MCF 10A (cell line): Measurements from ENCODE around the gene ADD1. TPM values are rescaled to one million over a fixed set of nuclear protein-coding genes. Genes with fewer than 3 reads are reported as not detected.

Source experiments
- BruUV-seq: library from RNA; stranded (reverse); fragments of 400-500 nt; replicated peaks from 2 replicates; lab custom pipeline; 2021; lab: Mats Ljungman, UMichigan
- CTCF ChIA-PET: fragments of 300-600 bp; sonication (Branson Sonifier 250); formaldehyde crosslinking; extraction: SDS; loops from one replicate; lab custom pipeline; 2021; ENCODE audit warnings: antibody characterized with exemption, inconsistent platforms; lab: Yijun Ruan, JAX
- POLR2A ChIA-PET: fragments of 300-600, 350-650 bp; sonication (Branson Sonifier 250); formaldehyde crosslinking; extraction: SDS; loops from one replicate; lab custom pipeline; 2020; ENCODE audit warnings: antibody characterized with exemption, inconsistent platforms; lab: Yijun Ruan, JAX
- DNase-seq: peaks from one replicate; pipeline ENCODE4 v3.0.0-alpha.2; 2018; ENCODE audit not compliant: unreplicated experiment
- H3K27ac Mint-ChIP-seq: one replicate; pipeline ENCODE4 v1.8.0; 2022; ENCODE audit warnings: mild to moderate bottlenecking, low read depth, mixed read lengths; ENCODE audit not compliant: unreplicated experiment
- H3K27me3 Mint-ChIP-seq: one replicate; pipeline ENCODE4 v1.8.0; 2022; ENCODE audit warnings: mixed read lengths; ENCODE audit not compliant: insufficient read depth, unreplicated experiment
- H3K36me3 Mint-ChIP-seq: one replicate; pipeline ENCODE4 v1.8.0; 2022; ENCODE audit warnings: mild to moderate bottlenecking, moderate library complexity, mixed read lengths; ENCODE audit not compliant: insufficient read depth, unreplicated experiment
- H3K4me1 Mint-ChIP-seq: one replicate; pipeline ENCODE4 v1.8.0; 2022; ENCODE audit warnings: mixed read lengths; ENCODE audit not compliant: insufficient read depth, unreplicated experiment
- H3K4me3 Mint-ChIP-seq: one replicate; pipeline ENCODE4 v1.8.0; 2022; ENCODE audit warnings: mild to moderate bottlenecking, moderate library complexity, mixed read lengths; ENCODE audit not compliant: unreplicated experiment
- H3K9me3 Mint-ChIP-seq: one replicate; pipeline ENCODE4 v1.8.0; 2022; ENCODE audit warnings: mixed read lengths; ENCODE audit not compliant: unreplicated experiment
- CTCF ChIP-seq: fragments of 200-600 bp; IDR thresholded peaks from one replicate; pipeline ENCODE4 v1.8.0; 2022; ENCODE audit warnings: antibody characterized with exemption, mild to moderate bottlenecking; ENCODE audit not compliant: unreplicated experiment
- intact Hi-C: fragments of 100-400 bp; cut with micrococcal nuclease; formaldehyde crosslinking; loops from 2 replicates; pipeline ENCODE4 v1.14.1; 2022
- total RNA-seq: library from RNA; stranded (reverse); gene quantifications from 2 replicates; pipeline ENCODE4 v1.2.3, GENCODE V29; 2022

ADD1 gene
- total RNA-seq, 1 experiment from 2014 or later = 131 TPM

GRCh38 chr4:2932321-2932950 lies 88.8 kb downstream of the ADD1 start:
- no peaks in the 10 kb centered on the region for H3K9me3 Mint-ChIP-seq
- H3K4me1 Mint-ChIP-seq = peaks cover 25% of the 10 kb centered on the region
- no peak for DNase-seq
- H3K36me3 Mint-ChIP-seq = peaks cover 47% of the 10 kb centered on the region
- intact Hi-C loops = no loop called here
- ChIA-PET POLR2A (no interaction called here), CTCF (interaction anchor here (0.5 to 0.6 kb wide), 2 partner anchors 68 to 1541 kb away, joined by 3 read pairs; no protein-coding TSS in a partner anchor)
- H3K27me3 Mint-ChIP-seq = no peaks in the 10 kb centered on the region
- peak overlapping the region; percentile 77 for H3K4me3 Mint-ChIP-seq
- no TSS peak for BruUV-seq
- H3K27ac Mint-ChIP-seq = no peak overlapping the region
- no peak for TF ChIP-seq CTCF

- Mint-ChIP-seq H3K27me3 (no peaks in the 10 kb centered on the region), H3K36me3 (peaks cover 47% of the 10 kb centered on the region), H3K9me3 (no peaks in the 10 kb centered on the region), H3K27ac (peak overlapping the region; percentile 11), H3K4me3 (peak overlapping the region; percentile 77), H3K4me1 (peaks cover 25% of the 10 kb centered on the region)
- TF ChIP-seq CTCF = no peak
- ChIA-PET POLR2A (no interaction called here), CTCF (interaction anchor here (0.6 kb wide), 1 partner anchor 1540 kb away, joined by 3 read pairs; no protein-coding TSS in a partner anchor)
- DNase-seq = no peak
- intact Hi-C loops = no loop called here
- BruUV-seq = no TSS peak
These were observed 89.4 kb downstream of the ADD1 start for GRCh38 chr4:2932951-2933565.

GRCh38 chr4:2933566-2934076 lies 90.0 kb downstream of the ADD1 start:
- no peak for TF ChIP-seq CTCF
- Mint-ChIP-seq H3K4me1 (peaks cover 25% of the 10 kb centered on the region), H3K9me3 (no peaks in the 10 kb centered on the region), H3K36me3 (peaks cover 47% of the 10 kb centered on the region), H3K4me3 (peak overlapping the region; percentile 77), H3K27me3 (no peaks in the 10 kb centered on the region), H3K27ac (peak overlapping the region; percentile 11)
- ChIA-PET POLR2A (no interaction called here), CTCF (no interaction called here)
- no TSS peak for BruUV-seq
- intact Hi-C loops = no loop called here
- peak; percentile 19 for DNase-seq

- intact Hi-C loops = no loop called here
These were observed 90.6 kb downstream of the ADD1 start for GRCh38 chr4:2934077-2934812.

More at GRCh38 chr4:2934077-2934812, 90.6 kb downstream of the ADD1 start:
- peaks cover 32% of the 10 kb centered on the region for H3K4me1 Mint-ChIP-seq
- DNase-seq = peak; percentile 47
- ChIA-PET CTCF (no interaction called here), POLR2A (interaction anchor here (1.1 to 4.6 kb wide), 6 partner anchors 20 to 521 kb away, joined by 3 to 120 read pairs (median 8); partner anchors contain the start of genes GRK4, NOP14 and RNF4)
- H3K27me3 Mint-ChIP-seq = no peaks in the 10 kb centered on the region
- TF ChIP-seq CTCF = no peak
- peaks cover 53% of the 10 kb centered on the region for H3K36me3 Mint-ChIP-seq
- peak overlapping the region; percentile 84 for H3K27ac Mint-ChIP-seq
- BruUV-seq = no TSS peak
- peak overlapping the region; percentile 77 for H3K4me3 Mint-ChIP-seq
- no peaks in the 10 kb centered on the region for H3K9me3 Mint-ChIP-seq
